ENCODE measurements around the gene PPP1R7. TPM values are rescaled to one million over a fixed set of nuclear protein-coding genes. Genes with fewer than 3 reads are reported as not detected.

PPP1R7 gene
- total and polyA plus RNA-seq, 2 experiments from 2014 or later, result 44.0 to 98.4 TPM

DNA sequence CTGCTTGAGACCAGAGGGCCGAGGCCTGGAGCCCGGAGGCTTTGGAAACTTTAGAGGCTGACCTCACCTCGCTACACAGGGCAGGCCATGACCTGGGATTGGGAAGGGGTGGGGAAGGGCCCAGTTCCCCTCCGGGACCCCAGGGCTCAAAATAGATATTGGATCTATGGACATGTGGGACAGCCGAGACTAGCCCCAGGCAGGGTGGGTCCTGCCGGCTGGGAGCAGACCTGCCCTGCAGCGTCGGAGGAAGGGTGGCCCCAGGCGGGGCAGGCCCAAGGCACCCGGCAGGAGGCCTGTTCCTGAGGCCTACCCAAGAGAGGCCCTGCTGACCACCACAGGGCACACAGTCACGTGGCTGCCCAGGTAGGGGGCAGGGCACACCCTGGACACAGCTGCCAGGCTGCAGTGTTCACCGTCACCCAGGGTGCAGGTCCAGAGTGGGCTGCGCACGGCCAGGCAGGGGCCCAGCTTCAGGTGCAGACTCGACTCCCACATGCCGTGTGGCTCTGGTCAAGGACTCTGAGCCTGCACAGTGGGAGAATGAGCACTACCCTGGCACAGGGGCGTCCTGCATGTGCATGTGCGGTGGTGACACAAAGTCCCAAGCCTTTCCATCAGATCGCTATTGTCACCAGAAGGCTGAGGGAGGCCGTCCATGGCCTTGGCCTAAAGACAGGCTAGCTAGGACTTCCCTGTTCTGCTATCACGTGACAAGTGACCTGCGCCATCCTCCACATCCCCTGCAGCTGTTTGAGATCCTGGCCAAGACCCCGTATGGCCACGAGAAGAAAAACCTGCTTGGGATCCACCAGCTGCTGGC lies 51.4 kb downstream of the PPP1R7 start:
- DNase-seq (ENCODE audit: low read depth in 1 of 2, low spot score in 1 of 2), result no peak
- H3K9me3 ChIP-seq (ENCODE audit: low read depth), result no peaks in the 10 kb centered on the region
- H3K4me3 ChIP-seq, result no peak overlapping the region

GRCh38 chr2:241202268-241202585 lies 52.0 kb downstream of the PPP1R7 start:
- Histone ChIP-seq H3K27me3 (no peaks in the 10 kb centered on the region), H3K36me3 (no peaks in the 10 kb centered on the region), H3K4me3 (no peak overlapping the region), H3K9me3 (ENCODE audit: low read depth) (no peaks in the 10 kb centered on the region), H3K27ac (no peak overlapping the region), H3K4me1 (ENCODE audit: low read depth) (no peaks in the 10 kb centered on the region)
- no peak for DNase-seq (ENCODE audit: low read depth in 1 of 2, low spot score in 1 of 2)
- TF ChIP-seq CTCF (IDR thresholded peaks at IDR 0.05; ENCODE audit: low read depth, low read length), result no peak

More for the DNA sequence above, 51.4 kb downstream of the PPP1R7 start:
- no peaks in the 10 kb centered on the region for H3K4me1 ChIP-seq (ENCODE audit: low read depth)
- no peaks in the 10 kb centered on the region for H3K27me3 ChIP-seq
- no peak overlapping the region for H3K27ac ChIP-seq
- H3K36me3 ChIP-seq, result no peaks in the 10 kb centered on the region
- TF ChIP-seq CTCF (IDR thresholded peaks at IDR 0.05; ENCODE audit: low read depth, low read length), result no peak

GRCh38 chr2:241202681-241203080 lies 52.4 kb downstream of the PPP1R7 start:
- no peak for TF ChIP-seq CTCF (IDR thresholded peaks at IDR 0.05; ENCODE audit: low read depth, low read length)
- H3K27ac ChIP-seq, result no peak overlapping the region
- DNase-seq (ENCODE audit: low read depth in 1 of 2, low spot score in 1 of 2), result no peak

DNA sequence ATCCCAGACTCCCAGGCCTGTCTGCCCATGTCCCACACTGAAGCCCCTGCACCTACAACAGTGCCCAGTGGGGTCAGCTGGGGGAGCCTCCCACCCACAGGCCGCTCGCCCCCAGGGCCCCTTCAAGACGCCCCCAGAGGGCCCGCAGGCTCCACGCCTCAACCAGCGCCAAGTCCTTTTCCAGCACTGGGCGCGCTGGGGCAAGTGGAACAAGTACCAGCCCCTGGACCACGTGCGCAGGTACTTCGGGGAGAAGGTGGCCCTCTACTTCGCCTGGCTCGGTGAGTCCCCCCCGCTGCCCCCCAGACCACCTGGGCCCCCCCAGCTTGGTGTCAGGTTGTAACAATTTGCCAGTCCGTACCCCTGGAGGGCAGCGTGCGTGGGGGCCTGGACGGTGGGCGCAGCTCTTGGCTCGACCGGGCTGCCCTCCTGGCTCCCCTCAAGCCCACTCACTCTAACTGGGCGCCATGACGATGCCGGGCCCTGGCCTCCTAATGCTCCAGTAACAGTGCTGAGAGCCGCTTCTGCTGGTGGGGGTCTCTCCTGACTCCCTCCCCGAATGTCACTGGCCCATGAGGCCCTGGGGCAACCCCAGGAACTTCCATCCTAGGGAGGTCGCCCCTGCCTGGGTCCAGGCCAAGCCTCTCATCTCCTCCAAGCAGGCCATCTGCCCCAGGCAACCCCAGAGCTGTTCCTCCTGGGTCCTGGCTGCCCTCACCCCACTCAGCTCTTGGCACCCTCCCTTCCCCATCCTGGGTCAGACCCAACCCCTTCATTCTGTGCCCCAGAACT lies 53.1 kb downstream of the PPP1R7 start:
- TF ChIP-seq CTCF (IDR thresholded peaks at IDR 0.05; ENCODE audit: low read depth, low read length), result no peak
- no peak for DNase-seq (ENCODE audit: low read depth in 1 of 2, low spot score in 1 of 2)
- Histone ChIP-seq H3K36me3 (no peaks in the 10 kb centered on the region), H3K4me1 (ENCODE audit: low read depth) (no peaks in the 10 kb centered on the region), H3K4me3 (no peak overlapping the region), H3K27me3 (no peaks in the 10 kb centered on the region), H3K9me3 (ENCODE audit: low read depth) (no peaks in the 10 kb centered on the region), H3K27ac (no peak overlapping the region)

More at GRCh38 chr2:241202681-241203080, 52.4 kb downstream of the PPP1R7 start:
- H3K36me3 ChIP-seq, result no peaks in the 10 kb centered on the region
- H3K27me3 ChIP-seq, result no peaks in the 10 kb centered on the region
- H3K4me1 ChIP-seq (ENCODE audit: low read depth), result no peaks in the 10 kb centered on the region
- H3K9me3 ChIP-seq (ENCODE audit: low read depth), result no peaks in the 10 kb centered on the region
- no peak overlapping the region for H3K4me3 ChIP-seq

DNA sequence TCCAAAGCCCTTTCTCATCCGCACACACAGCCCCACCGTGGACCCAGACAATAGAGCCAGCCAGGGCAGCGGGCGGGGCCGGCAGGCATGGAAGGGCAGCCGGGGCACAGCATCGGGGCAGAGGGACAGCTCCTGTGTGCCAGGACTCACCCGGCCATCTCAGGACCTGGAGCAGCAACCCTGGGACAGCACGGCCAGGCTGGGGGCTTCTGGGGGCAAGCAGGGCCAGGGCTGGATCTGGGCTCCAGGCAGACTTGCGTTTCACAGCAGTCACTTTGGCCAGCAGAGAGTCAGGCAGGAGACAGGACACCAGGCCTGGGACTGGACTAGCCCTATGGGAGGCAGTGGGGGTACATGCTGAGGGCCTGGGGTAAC lies 53.7 kb downstream of the PPP1R7 start:
- TF ChIP-seq CTCF (IDR thresholded peaks at IDR 0.05; ENCODE audit: low read depth, low read length), result no peak
- H3K36me3 ChIP-seq, result no peaks in the 10 kb centered on the region
- H3K4me3 ChIP-seq, result no peak overlapping the region
- H3K27ac ChIP-seq, result no peak overlapping the region
- H3K9me3 ChIP-seq (ENCODE audit: low read depth), result no peaks in the 10 kb centered on the region
- no peaks in the 10 kb centered on the region for H3K27me3 ChIP-seq
- DNase-seq (ENCODE audit: low read depth in 1 of 2, low spot score in 1 of 2), result no peak
- no peaks in the 10 kb centered on the region for H3K4me1 ChIP-seq (ENCODE audit: low read depth)

Measured in cardiac muscle cell (in vitro differentiated cells and primary cell).